Measurements from ENCODE around the gene VPS72.

VPS72 gene

DNA sequence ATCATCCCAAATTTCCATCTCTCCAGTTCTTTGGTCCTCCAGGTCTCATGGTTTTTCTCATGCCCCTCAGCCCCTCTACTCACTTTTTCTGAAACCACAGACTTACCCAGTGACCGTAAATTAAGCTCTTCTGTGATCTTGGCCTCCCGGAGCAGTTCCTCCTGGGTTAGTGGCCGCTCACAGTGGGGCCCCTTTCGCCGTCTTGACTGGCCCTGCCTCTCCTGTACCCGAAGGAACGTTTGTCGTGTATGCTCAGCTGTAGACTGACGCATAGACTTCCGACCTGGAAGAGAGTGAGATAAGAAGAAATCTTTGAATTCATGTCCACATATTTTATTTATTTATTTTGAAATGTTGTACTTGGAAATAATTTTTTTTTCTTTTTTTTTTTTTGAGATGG is 5.8 kb downstream of the VPS72 start:
- no peak for DNase-seq

DNA sequence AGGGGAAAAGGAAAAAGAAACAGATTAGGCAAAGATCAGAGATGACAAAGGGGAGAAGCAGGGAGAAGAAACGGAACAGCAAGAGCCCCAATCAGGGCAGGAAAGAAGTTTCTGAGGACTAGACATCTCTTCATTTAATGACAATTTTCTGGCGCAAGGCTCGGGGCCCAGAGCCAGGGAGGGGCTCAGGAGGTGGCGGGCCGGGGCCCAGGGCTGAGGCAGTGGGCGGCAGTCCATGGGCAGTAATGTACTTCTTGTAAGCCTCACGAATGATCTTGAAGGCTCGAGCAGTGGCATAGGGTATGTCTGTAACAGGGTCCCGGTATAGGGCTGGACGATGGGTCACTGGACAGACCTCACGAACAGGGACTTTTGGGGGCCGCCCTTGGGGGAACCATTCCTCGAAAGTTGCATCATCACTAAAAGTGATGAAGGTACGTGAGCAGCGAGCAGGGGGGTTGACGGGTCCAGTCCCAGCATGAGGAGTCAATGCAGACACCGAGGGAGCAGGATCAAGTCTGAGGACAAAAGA is 13.4 kb downstream of the VPS72 start:
- DNase-seq = no peak

- DNase-seq = no peak
These were observed 14.1 kb downstream of the VPS72 start, which contains the start of gene TMOD4 for GRCh38 chr1:151175863-151176262. TSS of gene TMOD4 (minus strand) at chr1:151175981. CDS start at chr1:151174875, 1,106 bp downstream.

- DNase-seq = no peak
These were observed 14.8 kb downstream of the VPS72 start for GRCh38 chr1:151175041-151175741.

DNA sequence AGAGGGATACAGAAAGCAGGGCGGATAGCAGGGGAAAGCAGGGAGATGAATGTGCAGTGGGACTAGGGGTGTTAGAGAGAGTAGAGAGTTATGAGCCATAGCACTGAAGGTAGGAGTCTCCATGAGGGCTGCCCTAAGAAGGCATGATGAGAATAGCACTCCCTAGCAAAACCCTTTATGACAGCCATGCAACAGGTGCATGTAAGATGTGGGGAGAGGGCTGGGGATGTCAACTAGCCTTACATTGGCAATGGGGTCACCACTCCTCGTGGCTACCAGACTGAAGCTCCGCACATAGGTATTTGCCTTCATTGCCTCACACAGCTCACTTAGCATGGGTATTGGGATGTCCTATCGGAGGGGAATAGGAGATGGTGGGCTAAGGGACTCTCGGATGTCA is 18.8 kb downstream of the VPS72 start:
- DNase-seq = no peak

GRCh38 chr1:151167116-151167515 is 22.9 kb downstream of the VPS72 start:
- no peak for DNase-seq

DNA sequence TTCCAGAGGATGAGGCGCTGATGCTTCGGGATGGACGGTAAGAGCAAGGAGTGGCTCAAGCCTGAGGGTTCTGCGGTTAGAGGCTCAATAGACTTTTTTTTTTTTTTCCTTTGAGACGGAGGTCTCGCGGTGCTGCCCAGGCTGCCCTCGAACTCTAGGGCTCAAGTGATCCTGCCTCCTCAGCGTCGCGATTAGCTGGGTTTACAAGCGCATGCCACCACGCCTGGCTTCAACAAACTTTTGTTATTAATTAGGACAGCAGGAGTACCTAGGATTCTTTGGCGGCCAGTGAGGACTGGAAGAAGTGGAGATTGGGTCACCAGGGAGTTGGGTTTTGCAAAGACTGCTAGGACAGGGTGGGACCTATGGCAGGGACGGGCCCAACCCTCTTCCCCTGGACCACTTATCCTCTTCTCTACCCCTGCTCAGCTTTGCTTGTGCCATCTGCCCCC is 23.5 kb downstream of the VPS72 start:
- DNase-seq = no peak

DNA sequence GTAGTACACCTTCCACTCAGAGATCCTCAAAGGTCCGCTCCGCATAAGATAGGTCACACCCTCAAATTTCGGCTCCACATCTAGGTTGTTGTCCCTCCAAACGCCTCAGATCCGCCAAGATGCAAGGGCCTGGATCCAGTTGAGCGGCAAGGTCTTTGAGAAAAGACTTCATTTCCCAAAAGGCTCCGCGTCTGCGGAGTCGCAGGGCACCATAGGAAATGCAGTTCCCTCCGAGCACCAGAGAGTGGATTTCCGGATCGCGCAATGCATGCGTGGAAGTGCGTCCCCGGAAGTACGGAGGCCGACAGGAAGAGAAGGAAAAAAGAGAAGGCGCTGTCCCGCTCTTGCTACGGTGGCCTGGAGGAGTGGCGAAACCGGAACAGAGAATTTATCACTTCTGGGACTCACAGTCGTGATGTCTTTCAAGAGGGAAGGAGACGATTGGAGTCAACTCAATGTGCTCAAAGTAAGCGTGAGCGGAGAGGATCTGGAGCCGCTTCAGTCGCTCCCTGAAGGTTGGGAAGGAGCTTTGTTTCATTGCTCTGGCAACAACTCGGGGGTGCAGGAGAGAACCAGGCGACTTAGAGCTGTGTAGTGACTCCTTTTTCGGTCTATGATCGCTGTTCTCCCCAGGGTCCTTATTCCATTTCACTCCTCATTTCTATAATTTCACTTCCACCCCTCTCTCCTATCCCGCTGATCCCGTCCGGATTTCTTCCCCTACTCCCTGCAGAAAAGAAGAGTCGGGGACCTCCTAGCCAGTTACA is 24.1 kb downstream of the VPS72 start, which contains the start of the genes LYSMD1 and SCNM1:
LYSMD1 (minus strand) TSS at position 165 of the 767 bp plus-strand sequence. CDS start 644 bp downstream, outside the sequence.
SCNM1 (plus strand) TSS at position 407 of the 767 bp plus-strand sequence; CDS start at position 416, 9 bp downstream.
- DNase-seq = peak; percentile 93 to 94

GRCh38 chr1:151165281-151165737 is 24.7 kb downstream of the VPS72 start:
- DNase-seq = no peak

GRCh38 chr1:151164732-151165280 is 25.2 kb downstream of the VPS72 start:
- no peak for DNase-seq

DNA sequence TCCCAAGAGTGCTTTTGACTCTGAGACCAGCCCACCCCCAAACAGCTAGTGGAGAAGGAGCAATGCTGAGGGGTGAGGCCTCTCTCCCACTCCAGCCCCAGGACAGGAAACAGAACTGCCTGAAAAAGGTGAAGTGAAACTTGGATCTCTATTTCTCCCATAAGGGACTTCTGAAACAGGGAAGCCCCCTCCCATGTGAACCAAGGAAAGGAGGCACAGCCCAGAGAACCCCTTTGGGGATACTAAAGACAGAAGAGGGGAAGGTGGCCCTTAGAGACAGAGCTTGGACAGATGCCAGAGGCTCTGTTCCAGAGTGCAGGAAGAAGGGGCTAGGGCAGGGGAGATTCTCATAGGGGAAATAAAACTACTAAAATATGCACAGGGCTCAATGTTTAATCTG is 30.6 kb downstream of the VPS72 start:
- no peak for DNase-seq

GRCh38 chr1:151158751-151159251 is 31.2 kb downstream of the VPS72 start:
- DNase-seq = peak in 1 of 2 donors; percentile 19

DNA sequence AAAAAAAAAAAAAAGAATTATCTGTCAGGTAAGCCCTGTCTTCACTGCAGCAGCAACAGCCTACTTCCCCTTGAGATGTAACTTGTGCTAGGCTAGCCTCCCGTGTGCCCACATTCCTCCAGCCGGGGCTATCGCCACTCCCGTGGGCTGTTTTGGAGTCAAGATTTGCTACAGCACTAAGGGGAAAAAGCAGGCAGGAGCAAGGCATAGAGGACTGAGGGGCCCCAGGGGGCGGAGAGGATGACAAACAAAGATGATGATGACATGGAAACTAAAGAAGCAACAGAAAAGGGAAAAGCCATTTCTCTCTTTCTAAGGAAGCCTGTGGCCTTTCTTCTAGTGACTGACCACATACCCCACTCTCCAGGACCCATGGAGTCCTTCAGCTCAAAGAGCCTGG is 31.7 kb downstream of the VPS72 start:
- peak in 1 of 2 donors; percentile 44 for DNase-seq

DNA sequence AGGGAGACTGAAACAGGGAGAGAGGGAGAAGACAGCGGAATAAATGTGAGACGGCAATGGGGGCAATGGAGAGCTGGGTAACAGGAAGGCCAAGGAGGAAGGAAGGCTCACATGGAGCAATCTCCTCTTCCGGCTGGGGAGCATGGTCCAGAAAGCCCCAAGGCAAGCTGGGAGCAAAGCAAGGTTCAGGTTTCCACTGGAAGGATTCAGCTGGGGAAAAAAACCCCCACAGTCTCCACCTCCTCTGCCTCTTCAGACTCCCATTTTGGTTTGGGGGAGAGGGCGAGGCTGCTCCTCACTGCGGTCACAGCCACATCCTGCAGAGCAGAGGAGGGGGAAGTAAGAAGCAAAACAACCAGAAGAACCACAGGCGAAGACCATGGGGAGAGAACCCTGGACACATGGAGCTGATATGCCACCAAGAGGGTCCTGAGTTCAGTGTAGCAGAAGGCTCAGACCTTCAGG is 32.9 kb downstream of the VPS72 start:
- DNase-seq = peak in 1 of 2 donors; percentile 37

GRCh38 chr1:151156515-151156819 is 33.5 kb downstream of the VPS72 start, which contains the start of gene TNFAIP8L2:
TSS of gene TNFAIP8L2 (plus strand) at chr1:151156649. CDS start at chr1:151158698, 2,049 bp downstream.
- DNase-seq = peak; percentile 66 to 79

GRCh38 chr1:151147665-151148064 is 42.3 kb downstream of the VPS72 start:
- DNase-seq = no peak

DNA sequence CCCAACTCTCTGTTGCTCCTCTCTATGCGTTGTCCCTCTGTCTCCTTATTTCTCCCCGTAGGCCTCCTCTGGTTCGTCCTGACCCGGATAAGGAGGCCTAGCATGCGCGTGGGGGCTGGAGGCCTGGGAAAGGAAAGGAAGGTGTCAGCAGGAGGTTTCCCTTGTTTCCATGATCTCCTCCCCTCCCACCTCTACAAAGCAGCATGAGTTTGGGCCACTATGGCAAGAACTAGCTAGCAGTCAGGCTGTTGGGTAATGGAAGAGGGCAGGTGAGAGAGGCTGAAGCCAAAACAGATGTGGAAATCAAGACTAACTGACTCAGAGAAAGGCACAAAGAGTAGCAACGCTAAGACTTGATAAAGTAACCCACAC is 42.9 kb downstream of the VPS72 start:
- no peak for DNase-seq

DNA sequence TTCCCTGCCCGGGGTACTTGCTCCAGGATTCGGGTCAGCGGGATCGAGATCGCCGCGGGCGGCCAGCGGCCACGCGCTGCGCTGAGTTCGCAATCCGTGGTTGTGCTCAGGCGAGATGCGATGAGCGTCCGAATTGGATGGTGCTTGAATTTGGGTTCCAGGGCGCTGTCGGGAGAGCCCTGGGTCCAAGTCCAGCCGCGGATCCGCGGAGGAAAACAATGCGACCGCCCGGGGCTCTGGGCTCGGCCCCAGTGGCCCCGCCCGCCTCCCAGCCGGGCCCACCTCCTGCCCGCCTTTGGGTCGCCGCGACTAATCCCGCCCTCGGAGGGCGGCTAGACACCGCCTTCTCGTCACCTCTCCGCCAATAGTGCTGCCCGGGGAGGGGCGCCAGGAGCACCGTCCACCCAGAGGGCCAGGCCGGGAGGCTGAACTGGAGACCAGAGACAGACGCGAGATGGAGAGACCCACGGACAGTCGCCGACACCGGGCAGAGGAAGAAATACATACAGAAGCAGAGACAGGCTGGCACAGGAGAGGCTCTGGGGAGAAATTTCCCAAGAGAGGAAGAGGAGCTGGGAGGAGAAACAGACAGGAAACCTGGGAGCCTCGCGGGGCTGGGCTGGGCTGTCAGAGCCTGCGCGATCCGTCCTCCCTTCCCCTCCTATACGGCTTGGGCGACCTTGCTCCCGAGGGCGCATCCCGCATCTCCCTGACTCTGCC is 43.4 kb downstream of the VPS72 start, which contains the start of gene SEMA6C:
SEMA6C (minus strand) TSS at position 220 of the 720 bp plus-strand sequence. CDS start 4,010 bp downstream, outside the sequence.
- DNase-seq = peak; percentile 79 to 80

- no peak for DNase-seq
These were observed 44.0 kb downstream of the VPS72 start for GRCh38 chr1:151146072-151146411.

DNA sequence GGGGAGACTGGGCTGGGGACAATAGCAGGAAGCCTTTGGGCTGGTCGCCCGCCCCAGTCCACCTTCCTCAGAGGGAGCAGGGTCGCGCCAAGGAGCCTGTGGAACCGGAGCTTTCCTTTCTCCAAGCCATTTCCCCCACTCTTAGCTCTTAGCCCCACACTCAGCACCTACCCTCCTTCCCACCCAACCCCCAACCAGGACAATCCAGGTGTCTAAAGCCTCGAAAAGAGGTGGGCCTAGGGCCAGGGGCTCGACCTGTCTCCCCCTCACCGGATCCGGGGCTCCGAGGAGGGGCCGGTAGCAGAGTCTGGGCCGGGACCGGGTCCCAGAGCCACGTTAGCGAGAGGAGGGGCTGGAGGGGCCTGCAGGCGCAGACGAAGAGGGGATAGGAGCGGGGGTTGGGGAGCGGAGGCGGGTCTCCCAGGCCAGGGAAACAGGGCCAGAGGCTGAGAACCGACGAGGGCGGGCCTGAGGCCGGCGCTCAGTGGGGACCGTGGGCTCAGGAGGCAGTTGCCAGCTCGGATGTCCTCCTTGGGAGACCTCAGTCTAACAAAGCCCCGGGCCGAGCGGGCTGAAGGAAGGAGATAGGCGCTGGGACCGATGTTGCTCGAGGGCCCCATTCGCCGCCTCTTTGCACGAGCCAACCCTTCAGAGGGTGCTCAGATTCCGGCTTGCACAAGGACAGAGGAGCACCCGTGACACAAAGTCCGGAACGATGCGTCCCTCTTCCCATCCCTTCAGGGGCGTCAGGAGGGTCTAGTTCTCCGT is 44.5 kb downstream of the VPS72 start:
- no peak for DNase-seq
